GM12865 (cell line): ENCODE results near the gene RDH12.

Experiments
- DNase-seq: peaks from one replicate; pipeline ENCODE4 v3.0.0; 2010; ENCODE audit warnings: low read depth
- H3K4me3 ChIP-seq: 2 replicates; pipeline ENCODE4 v1.5.1; 2011; ENCODE audit warnings: mild to moderate bottlenecking, low read depth, low read length, control low read depth
- CTCF ChIP-seq: IDR thresholded peaks from 2 replicates; pipeline ENCODE4 v1.5.1; 2011; ENCODE audit warnings: low read length, control low read depth, low read depth, inconsistent platforms; ENCODE audit not compliant: insufficient read depth; ENCODE audit errors: missing control alignments

Gene RDH12

GRCh38 chr14:67721875-67722274 lies 20.2 kb downstream of the RDH12 start:
- H3K4me3 ChIP-seq, result no peak overlapping the region
- no peak for TF ChIP-seq CTCF
- DNase-seq, result no peak

GRCh38 chr14:67722293-67722692 lies 20.6 kb downstream of the RDH12 start:
- no peak for DNase-seq
- H3K4me3 ChIP-seq, result no peak overlapping the region
- TF ChIP-seq CTCF, result no peak

- no peak for DNase-seq
- H3K4me3 ChIP-seq, result no peak overlapping the region
- no peak for TF ChIP-seq CTCF
Observed at GRCh38 chr14:67725171-67725570, 23.5 kb downstream of the RDH12 start.

- DNase-seq, result no peak
- TF ChIP-seq CTCF, result no peak
- no peak overlapping the region for H3K4me3 ChIP-seq
Observed at GRCh38 chr14:67727361-67727760, 25.7 kb downstream of the RDH12 start.

GRCh38 chr14:67728258-67728657 lies 26.6 kb downstream of the RDH12 start:
- no peak overlapping the region for H3K4me3 ChIP-seq
- no peak for TF ChIP-seq CTCF
- no peak for DNase-seq

- TF ChIP-seq CTCF, result no peak
- DNase-seq, result no peak
- no peak overlapping the region for H3K4me3 ChIP-seq
Observed at GRCh38 chr14:67729072-67729885, 27.6 kb downstream of the RDH12 start.

- H3K4me3 ChIP-seq, result no peak overlapping the region
- TF ChIP-seq CTCF, result no peak
- no peak for DNase-seq
Observed at GRCh38 chr14:67733616-67734015, 31.9 kb downstream of the RDH12 start.
